ENCODE measurements around the gene TRAPPC2L. TPM values are rescaled to one million over a fixed set of nuclear protein-coding genes. Genes with fewer than 3 reads are reported as not detected.
A peak's percentile ranks its signal among the peaks of the same experiment; 100 is the strongest.

The TRAPPC2L gene
- total and polyA plus RNA-seq, 2 donors (not counting 1 experiment from before 2014, with no cell fraction given), result 33.5 to 65.1 TPM

DNA sequence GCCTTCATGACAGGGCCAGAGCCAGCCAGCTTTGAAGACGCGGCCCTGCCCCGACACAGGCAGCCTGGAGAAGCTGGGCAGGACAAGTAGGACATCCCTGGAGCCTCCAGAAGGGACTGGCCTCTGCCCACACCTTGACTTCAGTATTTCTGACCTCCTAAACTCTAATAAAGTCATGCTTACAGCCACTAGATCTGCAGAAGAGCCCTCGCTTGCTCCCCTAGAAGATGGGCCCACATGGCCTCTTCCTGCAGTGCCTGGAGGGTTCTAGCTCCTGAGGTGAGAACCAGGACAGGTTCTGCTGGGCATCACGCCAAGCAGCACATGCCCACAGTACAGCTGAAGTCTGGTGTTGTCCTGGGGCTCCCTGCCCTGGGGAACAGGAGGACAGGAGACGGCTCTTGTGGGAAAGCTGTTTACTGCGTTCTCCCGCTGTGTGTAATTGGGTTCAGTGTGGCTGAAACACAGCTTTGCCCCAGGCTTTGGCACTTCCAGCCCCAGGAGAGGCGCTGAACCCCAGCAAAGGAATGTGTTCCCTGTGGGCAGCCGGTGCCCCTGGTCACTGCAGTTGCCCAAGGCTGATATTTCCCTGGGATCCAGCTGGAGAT is 47.8 kb upstream of the TRAPPC2L start:
- H3K27ac Mint-ChIP-seq, result no peak overlapping the region
- Histone ChIP-seq H3K27ac (ENCODE audit: low read length in 2 of 2) (no peak overlapping the region), H3K79me2 (ENCODE audit: control insufficient read depth, insufficient read depth, low read length) (peaks cover 19% of the 10 kb centered on the region), H4K20me1 (ENCODE audit: control insufficient read depth, insufficient read depth, low read length, poor library complexity, severe bottlenecking) (peaks cover 47% of the 10 kb centered on the region), H3K9me3 (ENCODE audit: control extremely low read depth in 1 of 3, control insufficient read depth in 2 of 3, insufficient read depth in 1 of 3, low read length in 2 of 3) (peaks cover 0 to 5% (median 0%) of the 10 kb centered on the region in 3 donors), H3K4me1 (ENCODE audit: control insufficient read depth in 2 of 2, insufficient read depth in 2 of 2, low read length in 2 of 2) (peaks cover 17 to 30% of the 10 kb centered on the region in 2 donors), H3K9ac (ENCODE audit: low read length) (no peak overlapping the region), H2AFZ (ENCODE audit: insufficient read depth, low read depth, low read length, poor library complexity, severe bottlenecking) (no peak overlapping the region), H3K36me3 (replicated peaks in 1 of 2; ENCODE audit: control extremely low read depth in 1 of 2, control insufficient read depth in 1 of 2, extremely low read depth in 1 of 2, insufficient read depth in 2 of 2, low read length in 1 of 2) (peaks cover 0 to 23% of the 10 kb centered on the region in 2 experiments), H3K4me2 (replicated peaks; ENCODE audit: low read depth, low read length, poor library complexity, severe bottlenecking) (no peak overlapping the region), H3K4me3 (ENCODE audit: control extremely low read depth in 1 of 5, extremely low read depth in 1 of 5, insufficient read depth in 1 of 5, low read depth in 2 of 5, low read length in 4 of 5) (no peak overlapping the region), H3K27me3 (replicated peaks in 1 of 4; ENCODE audit: control extremely low read depth in 1 of 4, control insufficient read depth in 3 of 4, insufficient read depth in 4 of 4, low read length in 3 of 4) (peaks cover 0 to 2% (median 0%) of the 10 kb centered on the region in 4 experiments)
- H3K4me3 Mint-ChIP-seq, result no peak overlapping the region
- WGBS (ENCODE audit: insufficient coverage), result 96% methylated on average over 10 of the region's 10 CpGs
- DNase-seq, result no peak
- H3K9me3 Mint-ChIP-seq (ENCODE audit: insufficient read depth), result no peaks in the 10 kb centered on the region
- no peaks in the 10 kb centered on the region for H3K27me3 Mint-ChIP-seq
- ChIA-PET CTCF (interaction anchor here (1.1 to 1.2 kb wide), 3 partner anchors 15 to 72 kb away, joined by 3 to 4 read pairs (median 3); no protein-coding TSS in a partner anchor), POLR2A (interaction anchor here (1.6 kb wide), 1 partner anchor 29 kb away, joined by 7 read pairs; no protein-coding TSS in a partner anchor)
- intact Hi-C loops (cut with micrococcal nuclease), result no loop called here
- ATAC-seq (ENCODE audit: low read depth), result no peak
- peaks cover 19% of the 10 kb centered on the region for H3K4me1 Mint-ChIP-seq
- TF ChIP-seq EZH2 (IDR thresholded peaks at IDR 0.05; ENCODE audit: borderline replicate concordance, insufficient read depth, low read depth, low read length, poor library complexity, severe bottlenecking), result no peak
- TF ChIP-seq, protein P1, sequence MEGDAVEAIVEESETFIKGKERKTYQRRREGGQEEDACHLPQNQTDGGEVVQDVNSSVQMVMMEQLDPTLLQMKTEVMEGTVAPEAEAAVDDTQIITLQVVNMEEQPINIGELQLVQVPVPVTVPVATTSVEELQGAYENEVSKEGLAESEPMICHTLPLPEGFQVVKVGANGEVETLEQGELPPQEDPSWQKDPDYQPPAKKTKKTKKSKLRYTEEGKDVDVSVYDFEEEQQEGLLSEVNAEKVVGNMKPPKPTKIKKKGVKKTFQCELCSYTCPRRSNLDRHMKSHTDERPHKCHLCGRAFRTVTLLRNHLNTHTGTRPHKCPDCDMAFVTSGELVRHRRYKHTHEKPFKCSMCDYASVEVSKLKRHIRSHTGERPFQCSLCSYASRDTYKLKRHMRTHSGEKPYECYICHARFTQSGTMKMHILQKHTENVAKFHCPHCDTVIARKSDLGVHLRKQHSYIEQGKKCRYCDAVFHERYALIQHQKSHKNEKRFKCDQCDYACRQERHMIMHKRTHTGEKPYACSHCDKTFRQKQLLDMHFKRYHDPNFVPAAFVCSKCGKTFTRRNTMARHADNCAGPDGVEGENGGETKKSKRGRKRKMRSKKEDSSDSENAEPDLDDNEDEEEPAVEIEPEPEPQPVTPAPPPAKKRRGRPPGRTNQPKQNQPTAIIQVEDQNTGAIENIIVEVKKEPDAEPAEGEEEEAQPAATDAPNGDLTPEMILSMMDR (IDR thresholded peaks at IDR 0.05), result no peak

DNA sequence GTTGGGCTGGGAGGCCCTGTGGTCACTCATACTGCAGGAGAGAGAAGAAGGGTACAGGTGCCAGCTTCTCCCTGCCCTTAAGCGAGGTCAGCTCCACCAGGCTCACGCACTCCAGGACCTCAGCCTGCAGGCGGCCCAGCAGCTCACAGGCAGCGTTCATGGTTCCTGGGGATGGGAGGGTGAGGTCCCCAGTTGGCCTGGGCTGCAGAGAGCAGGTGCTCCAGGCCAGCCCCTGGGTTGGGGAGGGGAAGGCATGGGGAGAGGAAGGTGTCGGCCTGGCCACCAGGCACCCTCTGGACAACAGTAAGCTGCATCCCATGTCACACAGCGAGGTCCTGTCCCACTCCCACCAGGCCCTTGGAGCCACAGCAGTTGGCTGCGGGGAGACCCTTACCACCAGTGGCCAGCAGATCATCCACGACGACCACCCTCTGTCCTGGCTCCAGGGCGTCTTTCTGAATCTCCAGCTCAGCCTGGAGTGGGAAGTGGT is 47.2 kb upstream of the TRAPPC2L start:
- no peaks in the 10 kb centered on the region for H3K9me3 Mint-ChIP-seq (ENCODE audit: insufficient read depth)
- ChIA-PET POLR2A (interaction anchor here (1.6 kb wide), 1 partner anchor 29 kb away, joined by 7 read pairs; no protein-coding TSS in a partner anchor), CTCF (interaction anchor here (0.9 to 3.1 kb wide), 8 partner anchors 10 to 72 kb away, joined by 3 to 23 read pairs (median 3); partner anchors contain the start of gene PIEZO1)
- no peak overlapping the region for H3K4me3 ChIP-seq (ENCODE audit: control extremely low read depth in 1 of 5, extremely low read depth in 1 of 5, insufficient read depth in 1 of 5, low read depth in 2 of 5, low read length in 4 of 5)
- H3K27me3 ChIP-seq (replicated peaks in 1 of 4; ENCODE audit: control extremely low read depth in 1 of 4, control insufficient read depth in 3 of 4, insufficient read depth in 4 of 4, low read length in 3 of 4), result no peaks in the 10 kb centered on the region
- H3K4me1 ChIP-seq (ENCODE audit: control insufficient read depth in 2 of 2, insufficient read depth in 2 of 2, low read length in 2 of 2), result peaks cover 11 to 25% of the 10 kb centered on the region in 2 donors
- peak overlapping the region; percentile 92 for H3K4me3 Mint-ChIP-seq
- no peak for ATAC-seq (ENCODE audit: low read depth)
- peaks cover 15% of the 10 kb centered on the region for H3K79me2 ChIP-seq (ENCODE audit: control insufficient read depth, insufficient read depth, low read length)
- H3K4me1 Mint-ChIP-seq, result peaks cover 19% of the 10 kb centered on the region
- peak overlapping the region; percentile 20 for H3K27ac Mint-ChIP-seq
- WGBS (ENCODE audit: insufficient coverage), result 85% methylated on average over 5 of the region's 10 CpGs
- H3K4me2 ChIP-seq (replicated peaks; ENCODE audit: low read depth, low read length, poor library complexity, severe bottlenecking), result no peak overlapping the region
- no peak overlapping the region for H3K27ac ChIP-seq (ENCODE audit: low read length in 2 of 2)
- H3K36me3 ChIP-seq (replicated peaks in 1 of 2; ENCODE audit: control extremely low read depth in 1 of 2, control insufficient read depth in 1 of 2, extremely low read depth in 1 of 2, insufficient read depth in 2 of 2, low read length in 1 of 2), result peaks cover 0 to 23% of the 10 kb centered on the region in 2 experiments
- no peaks in the 10 kb centered on the region for H3K27me3 Mint-ChIP-seq
- intact Hi-C loops (cut with micrococcal nuclease), result no loop called here
- TF ChIP-seq, protein P1 (IDR thresholded peaks at IDR 0.05), result no peak
- TF ChIP-seq EZH2 (IDR thresholded peaks at IDR 0.05; ENCODE audit: borderline replicate concordance, insufficient read depth, low read depth, low read length, poor library complexity, severe bottlenecking), result no peak
- no peak for DNase-seq
- H2AFZ ChIP-seq (ENCODE audit: insufficient read depth, low read depth, low read length, poor library complexity, severe bottlenecking), result no peak overlapping the region
- peaks cover 0 to 5% (median 0%) of the 10 kb centered on the region in 3 donors for H3K9me3 ChIP-seq (ENCODE audit: control extremely low read depth in 1 of 3, control insufficient read depth in 2 of 3, insufficient read depth in 1 of 3, low read length in 2 of 3)
- no peak overlapping the region for H3K9ac ChIP-seq (ENCODE audit: low read length)
- peaks cover 42% of the 10 kb centered on the region for H4K20me1 ChIP-seq (ENCODE audit: control insufficient read depth, insufficient read depth, low read length, poor library complexity, severe bottlenecking)
